ENCODE data around the gene TRIM32. TPM values are rescaled to one million over a fixed set of nuclear protein-coding genes. Genes with fewer than 3 reads are reported as not detected.

The TRIM32 gene
- total RNA-seq, 4 donors from 2014 or later = 12.4 to 35.7 (median 25.4) TPM

- Histone ChIP-seq H3K27ac (no peak overlapping the region), H3K4me1 (no peaks in the 10 kb centered on the region), H3K9me3 (no peaks in the 10 kb centered on the region), H3K36me3 (no peaks in the 10 kb centered on the region), H3K27me3 (no peaks in the 10 kb centered on the region), H3K4me3 (no peak overlapping the region)
- TF ChIP-seq POLR2A (IDR thresholded peaks at IDR 0.05) = no peak
- TF ChIP-seq CTCF (IDR thresholded peaks at IDR 0.05) = peak in 4 of 6 experiments; percentile 27 to 56 (median 43)
- no peak for DNase-seq
Observed at GRCh38 chr9:116646661-116647514, 40.2 kb upstream of the TRIM32 start.

- no peaks in the 10 kb centered on the region for H3K27me3 ChIP-seq
Observed at GRCh38 chr9:116647515-116647809, 39.6 kb upstream of the TRIM32 start.

GRCh38 chr9:116653348-116654058 is 33.6 kb upstream of the TRIM32 start:
- Histone ChIP-seq H3K27me3 (no peaks in the 10 kb centered on the region), H3K4me3 (no peak overlapping the region), H3K36me3 (no peaks in the 10 kb centered on the region), H3K9me3 (no peaks in the 10 kb centered on the region), H3K27ac (no peak overlapping the region), H3K4me1 (no peaks in the 10 kb centered on the region)
- no peak for DNase-seq
- TF ChIP-seq POLR2A (IDR thresholded peaks at IDR 0.05) (no peak), CTCF (IDR thresholded peaks at IDR 0.05) (no peak)

More at GRCh38 chr9:116647515-116647809, 39.6 kb upstream of the TRIM32 start:
- H3K36me3 ChIP-seq = no peaks in the 10 kb centered on the region
- H3K4me1 ChIP-seq = no peaks in the 10 kb centered on the region
- H3K27ac ChIP-seq = no peak overlapping the region
- TF ChIP-seq CTCF (IDR thresholded peaks at IDR 0.05) = no peak
- no peak for TF ChIP-seq POLR2A (IDR thresholded peaks at IDR 0.05)
- no peak for DNase-seq
- no peak overlapping the region for H3K4me3 ChIP-seq
- H3K9me3 ChIP-seq = no peaks in the 10 kb centered on the region

GRCh38 chr9:116654059-116654355 is 33.1 kb upstream of the TRIM32 start:
- TF ChIP-seq POLR2A (IDR thresholded peaks at IDR 0.05) = no peak
- TF ChIP-seq CTCF (IDR thresholded peaks at IDR 0.05) = no peak
- H3K27ac ChIP-seq = no peak overlapping the region
- H3K36me3 ChIP-seq = no peaks in the 10 kb centered on the region
- H3K4me3 ChIP-seq = no peak overlapping the region
- no peaks in the 10 kb centered on the region for H3K9me3 ChIP-seq
- H3K27me3 ChIP-seq = no peaks in the 10 kb centered on the region
- no peaks in the 10 kb centered on the region for H3K4me1 ChIP-seq
- no peak for DNase-seq

- no peaks in the 10 kb centered on the region for H3K9me3 ChIP-seq
- DNase-seq = no peak
- no peaks in the 10 kb centered on the region for H3K27me3 ChIP-seq
- TF ChIP-seq CTCF (IDR thresholded peaks at IDR 0.05) (no peak), POLR2A (IDR thresholded peaks at IDR 0.05) (no peak)
- no peak overlapping the region for H3K27ac ChIP-seq
- H3K4me3 ChIP-seq = no peak overlapping the region
- no peaks in the 10 kb centered on the region for H3K36me3 ChIP-seq
- no peaks in the 10 kb centered on the region for H3K4me1 ChIP-seq
Observed at GRCh38 chr9:116656501-116656971, 30.6 kb upstream of the TRIM32 start.

Measured in Peyer's patch (tissue), 4 donors.